Activated CD8-positive, alpha-beta memory T cell treated with anti-CD3 and anti-CD28 coated beads, Interleukin-2, amount 10 ng/mL, durations not matched to agents 7 days and 5 days (primary cell): ENCODE measurements around the gene MAFF. TPM values are rescaled to one million over a fixed set of nuclear protein-coding genes. Genes with fewer than 3 reads are reported as not detected.
A peak's percentile ranks its signal among the peaks of the same experiment; 100 is the strongest.
"Not testable (repeated sequence)": the region's sequence is repeated elsewhere in the genome, so short reads cannot be mapped to it uniquely, and the experiment has no call there.

Experiments
- ATAC-seq: fragments of 150-1000 bp; cut with Tn5 transposase; one replicate; pipeline ENCODE4 v1.10.0; 2021; ENCODE audit warnings: moderate library complexity
- CTCF ChIA-PET: fragments of 350-600 bp; sonication (Branson Sonifier 250); formaldehyde crosslinking; loops from one replicate; lab custom pipeline; 2021; ENCODE audit warnings: antibody characterized with exemption; lab: Charles Lee
- DNase-seq: peaks from one replicate; pipeline ENCODE4 v3.0.0-alpha.2; 2020
- H3K27ac Mint-ChIP-seq: one replicate; pipeline ENCODE4 v1.8.0; 2021; ENCODE audit warnings: mild to moderate bottlenecking, mixed read lengths
- H3K27me3 Mint-ChIP-seq: one replicate; pipeline ENCODE4 v1.8.0; 2021; ENCODE audit warnings: mixed read lengths
- H3K36me3 Mint-ChIP-seq: one replicate; pipeline ENCODE4 v1.8.0; 2021; ENCODE audit warnings: mild to moderate bottlenecking, mixed read lengths
- H3K4me1 Mint-ChIP-seq: one replicate; pipeline ENCODE4 v1.8.0; 2021; ENCODE audit warnings: mixed read lengths
- H3K4me3 Mint-ChIP-seq: one replicate; pipeline ENCODE4 v1.8.0; 2021; ENCODE audit warnings: mild to moderate bottlenecking, moderate library complexity, mixed read lengths
- H3K9me3 Mint-ChIP-seq: one replicate; pipeline ENCODE4 v1.8.0; 2022; ENCODE audit warnings: low read depth, mixed read lengths
- total RNA-seq, 2 experiments: library from RNA; stranded (reverse); gene quantifications; one replicate each; pipeline ENCODE4 v1.2.3, GENCODE V29; 2021

The MAFF gene
- total RNA-seq, 2 experiments from 2014 or later: 6.6 to 7.8 TPM

DNA sequence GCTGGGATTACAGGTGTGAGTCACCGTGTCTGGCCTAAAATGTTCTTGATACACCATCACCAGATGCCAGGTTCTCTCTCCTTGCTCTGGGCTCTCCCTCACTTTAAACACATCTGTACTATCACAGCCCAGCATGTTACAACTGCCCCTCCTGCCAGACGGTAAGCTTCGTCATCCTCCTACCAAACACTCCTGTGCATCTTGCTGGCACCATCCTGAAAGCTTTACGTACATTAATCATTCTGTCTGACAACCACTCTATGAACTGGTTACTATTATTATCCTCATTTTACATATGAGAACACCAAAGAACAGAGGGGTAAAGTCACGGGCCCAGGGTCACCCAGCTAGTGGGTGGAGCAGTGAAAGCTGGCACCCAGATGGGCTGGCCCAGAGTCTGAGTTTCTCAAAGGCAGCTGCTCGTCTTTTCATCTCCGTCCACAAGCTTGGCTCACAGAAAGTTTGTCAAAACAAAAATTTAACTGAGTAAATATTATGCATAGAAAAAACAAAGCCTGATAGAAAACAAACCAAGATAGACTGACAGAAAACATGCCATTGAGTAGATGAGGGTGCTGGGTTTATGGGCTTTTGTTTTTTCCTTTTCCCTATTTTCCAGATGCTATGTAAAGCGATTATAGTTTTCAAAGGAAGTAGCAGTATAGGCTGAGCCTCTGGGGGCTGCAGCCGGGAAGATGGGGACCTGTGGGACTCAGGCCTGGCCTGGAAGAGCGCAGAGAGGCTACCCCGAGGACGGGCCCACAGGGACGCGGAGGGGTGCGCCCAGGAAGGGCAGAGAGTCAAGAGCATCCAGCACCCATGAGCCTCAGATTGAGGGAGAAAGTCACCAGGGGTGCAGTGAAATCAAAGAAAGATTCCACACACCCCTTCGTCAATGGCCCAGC, 29.6 kb upstream of the MAFF start:
- no peaks in the 10 kb centered on the region for H3K9me3 Mint-ChIP-seq
- no peaks in the 10 kb centered on the region for H3K27me3 Mint-ChIP-seq
- no peak overlapping the region for H3K4me3 Mint-ChIP-seq
- ATAC-seq (no peak), DNase-seq (no peak)
- H3K36me3 Mint-ChIP-seq: no peaks in the 10 kb centered on the region
- H3K4me1 Mint-ChIP-seq: peaks cover 38% of the 10 kb centered on the region
- CTCF ChIA-PET: no interaction called here
- peak overlapping the region; percentile 71 for H3K27ac Mint-ChIP-seq

DNA sequence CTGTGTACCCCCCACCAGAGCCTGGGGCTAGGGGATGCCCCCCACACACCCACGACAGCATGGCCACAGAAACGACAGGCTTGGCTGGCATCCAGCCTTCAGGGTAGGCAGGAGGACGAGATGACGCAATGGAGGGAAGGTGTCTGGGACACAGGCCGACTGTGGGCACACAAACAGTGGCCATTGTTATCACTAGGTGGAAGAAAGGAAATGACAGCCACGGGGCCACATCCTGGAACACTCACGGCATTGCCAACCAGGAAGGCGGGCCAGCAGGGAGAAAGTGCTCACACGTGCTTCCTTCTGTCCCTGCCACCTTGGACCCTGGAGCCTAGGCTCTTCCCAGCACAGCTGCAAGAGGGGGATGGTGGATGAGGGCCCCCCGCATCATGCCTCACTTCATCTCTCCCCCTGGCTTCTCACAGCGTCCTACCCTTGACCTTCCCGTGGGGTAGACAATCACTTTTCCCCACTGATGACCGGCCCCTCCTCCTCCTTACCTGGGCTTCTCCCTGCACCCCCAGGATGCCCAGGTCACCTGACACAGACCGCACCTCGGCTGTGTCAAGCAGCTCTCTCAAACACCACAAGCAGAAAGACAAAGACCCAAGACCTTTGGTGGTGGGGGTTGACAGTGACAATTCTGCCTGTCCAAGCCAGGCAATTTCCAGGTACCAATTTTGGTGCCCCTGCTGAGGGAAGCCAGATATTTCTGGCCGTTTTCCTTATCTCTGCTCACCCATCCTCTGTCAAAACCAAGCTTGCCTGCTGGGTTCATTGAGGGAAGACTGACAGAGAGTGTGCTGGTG, 28.8 kb upstream of the MAFF start:
- H3K27ac Mint-ChIP-seq: peak overlapping the region; percentile 71
- CTCF ChIA-PET: no interaction called here
- H3K27me3 Mint-ChIP-seq: no peaks in the 10 kb centered on the region
- ATAC-seq (peak; percentile 59), DNase-seq (peak; percentile 67)
- no peaks in the 10 kb centered on the region for H3K9me3 Mint-ChIP-seq
- H3K4me1 Mint-ChIP-seq: peaks cover 44% of the 10 kb centered on the region
- H3K4me3 Mint-ChIP-seq: no peak overlapping the region
- H3K36me3 Mint-ChIP-seq: no peaks in the 10 kb centered on the region

DNA sequence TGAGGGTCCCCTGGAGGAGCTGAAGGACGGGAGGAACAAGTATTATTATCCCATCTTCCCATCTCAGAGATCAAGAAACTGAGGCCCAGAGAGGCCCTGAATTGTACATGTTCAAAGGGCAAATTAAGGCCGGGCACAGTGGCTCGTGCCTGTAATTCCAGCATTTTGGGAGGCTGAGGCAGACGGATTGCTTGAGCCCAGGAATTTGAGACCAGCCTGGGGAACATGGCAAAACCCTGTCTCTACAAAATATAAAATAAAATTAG, 28.2 kb upstream of the MAFF start:
- Mint-ChIP-seq H3K27me3 (no peaks in the 10 kb centered on the region), H3K4me3 (no peak overlapping the region), H3K9me3 (no peaks in the 10 kb centered on the region), H3K4me1 (peaks cover 47% of the 10 kb centered on the region), H3K27ac (no peak overlapping the region), H3K36me3 (no peaks in the 10 kb centered on the region)
- DNase-seq (no peak), ATAC-seq (no peak)
- CTCF ChIA-PET: no interaction called here

DNA sequence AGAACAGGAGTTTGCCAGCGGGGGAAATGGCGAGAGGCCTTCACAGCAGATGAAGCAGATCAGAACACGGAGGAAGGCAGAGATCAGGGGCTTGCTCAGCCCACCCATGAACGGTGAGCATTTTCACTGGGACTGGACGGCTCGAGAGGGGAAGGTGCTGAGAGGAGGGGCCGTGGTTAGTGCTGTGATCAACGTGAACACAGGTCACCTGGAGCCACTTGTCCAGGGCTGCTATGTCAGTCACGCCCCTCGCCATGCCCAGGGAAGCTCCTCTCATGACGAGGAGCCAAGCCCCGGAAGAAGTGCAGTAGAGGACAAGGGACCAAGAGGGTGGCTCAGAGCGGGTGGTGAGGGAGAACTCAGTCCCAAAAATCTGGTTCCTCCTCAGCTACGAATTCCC, 27.2 kb upstream of the MAFF start:
- ATAC-seq: no peak
- H3K4me1 Mint-ChIP-seq: peaks cover 56% of the 10 kb centered on the region
- H3K27ac Mint-ChIP-seq: no peak overlapping the region
- H3K9me3 Mint-ChIP-seq: no peaks in the 10 kb centered on the region
- H3K4me3 Mint-ChIP-seq: no peak overlapping the region
- DNase-seq: no peak
- no peaks in the 10 kb centered on the region for H3K36me3 Mint-ChIP-seq
- H3K27me3 Mint-ChIP-seq: no peaks in the 10 kb centered on the region
- CTCF ChIA-PET: interaction anchor here (0.9 kb wide), 1 partner anchor 60 kb away, joined by 3 read pairs; no protein-coding TSS in a partner anchor

DNA sequence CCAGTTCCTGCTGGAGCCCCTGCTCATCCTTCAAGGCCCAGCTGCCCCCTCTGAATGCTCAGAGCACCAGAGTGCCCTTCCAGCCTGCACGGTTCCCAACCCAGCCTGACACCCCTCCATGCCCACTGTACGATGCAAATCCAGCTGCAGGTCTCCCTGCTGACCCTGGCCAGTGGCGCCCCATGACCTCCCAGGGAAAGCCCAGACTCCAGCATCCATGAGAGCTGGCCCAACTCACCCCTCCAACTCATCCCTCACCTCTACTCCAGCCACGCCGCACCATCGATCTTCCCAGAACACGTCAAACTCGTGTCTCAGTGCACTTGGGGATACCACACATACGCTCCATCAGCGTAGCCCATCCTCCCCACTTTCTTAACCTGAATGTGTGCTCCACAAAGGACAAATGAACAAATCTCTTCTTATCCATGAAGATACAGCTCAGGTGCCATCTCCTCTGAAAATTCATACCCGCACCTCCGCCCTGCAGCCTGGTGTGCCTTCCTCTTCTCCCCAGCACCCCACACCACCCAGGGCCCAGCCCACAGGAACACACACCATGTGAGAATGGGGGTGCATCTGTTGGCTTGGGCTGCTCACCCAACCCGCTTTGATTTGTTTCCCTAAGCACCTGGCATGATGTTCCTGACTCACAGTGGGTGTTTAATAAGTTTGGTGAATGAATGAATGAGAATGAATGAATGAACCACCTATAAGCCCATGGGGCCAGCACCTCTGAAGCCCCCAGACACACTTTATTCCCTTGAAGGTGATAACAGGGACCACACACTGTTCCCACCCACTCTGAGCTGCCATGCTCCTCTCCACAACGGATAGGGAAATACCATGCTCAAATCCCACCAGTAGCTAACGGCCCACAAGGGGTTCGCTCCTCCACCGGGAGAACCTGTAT, 26.3 kb upstream of the MAFF start:
- no peak overlapping the region for H3K4me3 Mint-ChIP-seq
- no peaks in the 10 kb centered on the region for H3K36me3 Mint-ChIP-seq
- no peak for ATAC-seq
- no peaks in the 10 kb centered on the region for H3K27me3 Mint-ChIP-seq
- H3K4me1 Mint-ChIP-seq: peaks cover 64% of the 10 kb centered on the region
- CTCF ChIA-PET: interaction anchor here (0.9 to 1.6 kb wide), 4 partner anchors 24 to 61 kb away, joined by 3 to 6 read pairs (median 3); no protein-coding TSS in a partner anchor
- no peak for DNase-seq
- H3K27ac Mint-ChIP-seq: peak overlapping the region; percentile 57
- no peaks in the 10 kb centered on the region for H3K9me3 Mint-ChIP-seq

DNA sequence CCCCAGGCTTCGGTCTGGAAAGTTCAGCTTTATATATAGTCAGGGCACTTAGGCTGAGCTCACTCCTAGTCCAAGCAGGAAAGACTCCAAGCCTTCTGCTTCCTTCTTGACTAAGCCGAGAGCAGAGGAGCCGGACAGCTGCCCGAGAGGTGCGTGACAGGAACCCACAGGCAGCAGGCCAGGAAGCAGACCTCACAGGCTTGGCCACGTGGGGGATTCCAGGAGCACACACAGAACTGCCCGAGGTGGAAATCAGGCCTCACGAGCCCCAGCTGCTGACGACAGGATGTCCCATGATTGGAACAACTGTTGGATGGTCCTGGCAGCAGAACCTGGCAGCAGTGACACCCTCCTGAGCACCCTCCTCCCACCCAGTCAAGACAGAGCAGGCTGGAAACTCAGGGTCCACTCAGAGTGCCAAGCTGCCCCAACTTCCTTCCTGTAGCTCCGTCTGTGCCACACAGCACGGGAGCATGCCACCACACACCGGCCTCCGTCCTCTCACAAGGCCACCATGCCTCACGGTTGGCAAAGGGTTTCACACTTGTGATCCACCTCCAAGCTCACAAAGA, 25.5 kb upstream of the MAFF start:
- Mint-ChIP-seq H3K4me1 (peaks cover 72% of the 10 kb centered on the region), H3K27me3 (no peaks in the 10 kb centered on the region), H3K4me3 (no peak overlapping the region), H3K9me3 (no peaks in the 10 kb centered on the region), H3K27ac (peak overlapping the region; percentile 57), H3K36me3 (peaks cover 2% of the 10 kb centered on the region)
- peak; percentile 52 for DNase-seq
- CTCF ChIA-PET: interaction anchor here (0.9 to 1.6 kb wide), 3 partner anchors 23 to 62 kb away, joined by 3 to 6 read pairs (median 3); no protein-coding TSS in a partner anchor
- peak; percentile 10 for ATAC-seq

DNA sequence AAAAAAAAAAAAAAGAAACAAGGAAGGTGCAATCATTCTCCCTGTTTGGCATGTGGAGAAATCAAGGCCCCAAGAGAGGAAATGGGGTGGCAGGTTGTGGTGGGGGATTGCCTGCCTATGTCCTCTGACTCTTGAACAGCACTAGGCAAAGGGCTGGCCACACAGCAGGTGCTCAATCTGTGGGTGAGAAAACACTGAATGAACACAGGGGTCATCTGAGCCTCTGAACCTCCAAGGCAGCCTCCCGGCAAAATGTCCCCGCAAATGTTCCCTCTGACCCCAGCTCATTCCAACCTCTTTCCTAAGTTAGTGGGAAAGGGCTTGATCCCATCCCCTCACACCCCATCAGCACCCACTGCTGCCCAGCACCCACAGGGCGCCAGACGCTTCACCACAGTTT, 24.8 kb upstream of the MAFF start:
- no peak for DNase-seq
- CTCF ChIA-PET: interaction anchor here (1.5 to 1.6 kb wide), 2 partner anchors 34 to 63 kb away, joined by 3 to 6 read pairs; no protein-coding TSS in a partner anchor
- Mint-ChIP-seq H3K4me1 (peaks cover 72% of the 10 kb centered on the region), H3K27me3 (no peaks in the 10 kb centered on the region), H3K9me3 (no peaks in the 10 kb centered on the region), H3K27ac (peak overlapping the region; percentile 57), H3K4me3 (no peak overlapping the region), H3K36me3 (peaks cover 2% of the 10 kb centered on the region)
- no peak for ATAC-seq

DNA sequence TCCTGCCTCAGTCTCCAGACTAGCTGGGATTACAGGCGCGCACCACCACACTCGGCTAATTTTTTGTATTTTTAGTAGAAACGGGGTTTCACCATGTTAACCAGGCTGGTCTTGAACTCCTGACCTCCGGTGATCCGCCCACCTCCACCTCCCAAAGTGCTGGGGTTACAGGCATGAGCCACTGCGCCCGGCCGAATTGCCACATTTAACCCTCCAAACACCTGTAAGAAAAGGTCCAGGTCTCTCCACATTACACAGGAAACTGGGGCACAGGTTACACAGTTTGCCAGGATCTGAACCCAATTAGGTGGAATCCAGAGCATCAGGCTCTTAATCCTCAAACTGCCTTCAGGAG, 24.2 kb upstream of the MAFF start:
- H3K27me3 Mint-ChIP-seq, H3K36me3 Mint-ChIP-seq, CTCF ChIA-PET, DNase-seq, H3K9me3 Mint-ChIP-seq, ATAC-seq, H3K27ac Mint-ChIP-seq, H3K4me3 Mint-ChIP-seq: not testable (repeated sequence)
- H3K4me1 Mint-ChIP-seq: peaks cover 71% of the 10 kb centered on the region

DNA sequence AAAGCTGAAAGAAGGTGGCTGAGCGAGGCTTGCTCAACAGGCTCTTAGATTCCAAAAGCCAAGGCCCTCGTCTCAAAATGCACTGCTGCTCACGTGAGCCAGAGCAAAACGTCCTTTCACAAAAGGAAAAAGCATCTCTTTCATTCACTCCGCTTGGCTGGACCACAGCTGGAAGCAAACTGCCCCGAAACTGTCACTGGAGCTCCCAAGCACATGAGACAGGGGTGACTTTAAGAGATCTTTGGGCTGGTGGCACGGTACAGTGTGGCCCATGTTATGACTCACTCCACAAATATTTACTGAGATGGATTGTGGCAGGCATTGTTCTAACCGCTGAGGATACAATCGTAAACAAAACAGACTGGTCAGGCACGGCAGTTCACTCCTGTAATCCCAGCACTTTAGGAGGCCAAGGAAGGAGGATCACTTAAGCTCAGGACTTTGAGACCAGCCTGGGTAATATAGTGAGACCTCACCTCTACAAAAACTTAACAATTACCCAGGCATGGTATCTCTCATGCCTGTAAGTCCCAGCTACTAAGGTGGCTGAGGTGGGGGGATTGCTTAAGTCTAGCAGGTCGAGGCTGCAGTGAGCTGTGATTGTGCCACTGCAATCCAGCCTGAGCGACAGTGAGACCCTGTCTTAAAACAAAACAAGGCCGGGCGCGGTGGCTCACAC, 23.7 kb upstream of the MAFF start:
- Mint-ChIP-seq H3K27ac (peak overlapping the region; percentile 54), H3K4me1 (peaks cover 71% of the 10 kb centered on the region)
- CTCF ChIA-PET: interaction anchor here (1.8 kb wide), 1 partner anchor 63 kb away, joined by 7 read pairs; no protein-coding TSS in a partner anchor

DNA sequence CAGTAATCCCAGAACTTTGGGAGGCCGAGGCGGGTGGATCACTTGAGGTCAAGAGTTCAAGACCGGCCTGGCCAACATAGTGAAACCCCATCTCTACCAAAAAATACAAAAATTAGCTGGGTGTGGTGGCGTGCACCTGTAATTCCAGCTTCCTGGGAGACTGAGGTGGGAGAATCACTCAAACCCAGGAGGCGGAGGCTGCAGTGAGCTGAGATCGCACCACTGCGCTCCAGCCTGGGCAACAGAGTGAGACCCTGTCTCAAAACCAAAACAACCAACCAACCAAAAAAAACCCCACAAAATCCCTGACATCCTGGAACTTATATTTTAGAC, 23.2 kb upstream of the MAFF start:
- not testable (repeated sequence) for H3K36me3 Mint-ChIP-seq, DNase-seq, H3K4me3 Mint-ChIP-seq, H3K27me3 Mint-ChIP-seq, H3K9me3 Mint-ChIP-seq, ATAC-seq, H3K27ac Mint-ChIP-seq
- peaks cover 69% of the 10 kb centered on the region for H3K4me1 Mint-ChIP-seq
- CTCF ChIA-PET: interaction anchor here (1.8 kb wide), 1 partner anchor 64 kb away, joined by 7 read pairs; no protein-coding TSS in a partner anchor

More for the DNA sequence above, 23.7 kb upstream of the MAFF start:
- ATAC-seq (no peak), DNase-seq (no peak)
- peaks cover 2% of the 10 kb centered on the region for H3K36me3 Mint-ChIP-seq
- no peaks in the 10 kb centered on the region for H3K9me3 Mint-ChIP-seq
- H3K4me3 Mint-ChIP-seq: no peak overlapping the region
- H3K27me3 Mint-ChIP-seq: no peaks in the 10 kb centered on the region

DNA sequence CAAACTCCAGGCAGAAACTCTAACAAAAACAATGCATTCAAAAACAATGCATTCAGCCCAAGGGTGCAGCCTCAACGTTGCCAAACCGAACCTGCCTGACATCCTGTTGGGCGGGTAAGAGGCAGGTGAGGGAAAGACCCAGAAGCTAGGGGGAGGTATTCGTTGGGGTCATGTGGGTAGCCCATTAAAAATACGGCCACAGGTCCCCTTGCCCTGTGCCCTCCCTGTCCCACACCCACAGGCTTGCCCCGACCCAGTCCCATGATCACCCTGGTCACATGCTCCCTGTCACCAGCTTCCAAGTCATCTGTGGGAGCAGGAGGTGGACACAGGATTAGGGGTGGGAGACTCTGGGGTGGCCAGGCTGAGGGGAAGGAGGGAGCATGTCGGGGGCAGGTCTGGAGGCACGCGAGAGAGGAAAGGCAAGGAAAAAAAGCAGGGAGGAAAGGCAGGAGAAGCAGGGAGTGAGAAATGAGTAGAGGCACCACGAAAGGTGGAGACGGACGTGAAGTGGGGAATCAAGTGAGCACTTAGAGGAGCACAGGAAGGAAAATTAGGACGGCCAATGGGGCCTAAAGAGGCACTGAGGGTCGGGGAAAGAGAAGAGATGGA, 20.8 kb upstream of the MAFF start:
- H3K36me3 Mint-ChIP-seq: peaks cover 2% of the 10 kb centered on the region
- ATAC-seq: peak; percentile 6
- H3K27me3 Mint-ChIP-seq: peaks cover 4% of the 10 kb centered on the region
- CTCF ChIA-PET: interaction anchor here (0.8 to 2.0 kb wide), 5 partner anchors 20 to 129 kb away, joined by 3 to 6 read pairs (median 4); no protein-coding TSS in a partner anchor
- H3K4me1 Mint-ChIP-seq: peaks cover 63% of the 10 kb centered on the region
- peak overlapping the region; percentile 100 for H3K4me3 Mint-ChIP-seq
- H3K9me3 Mint-ChIP-seq: no peaks in the 10 kb centered on the region
- peak overlapping the region; percentile 100 for H3K27ac Mint-ChIP-seq
- peak; percentile 75 for DNase-seq
